Measurements from ENCODE around the gene MMD.

DNA sequence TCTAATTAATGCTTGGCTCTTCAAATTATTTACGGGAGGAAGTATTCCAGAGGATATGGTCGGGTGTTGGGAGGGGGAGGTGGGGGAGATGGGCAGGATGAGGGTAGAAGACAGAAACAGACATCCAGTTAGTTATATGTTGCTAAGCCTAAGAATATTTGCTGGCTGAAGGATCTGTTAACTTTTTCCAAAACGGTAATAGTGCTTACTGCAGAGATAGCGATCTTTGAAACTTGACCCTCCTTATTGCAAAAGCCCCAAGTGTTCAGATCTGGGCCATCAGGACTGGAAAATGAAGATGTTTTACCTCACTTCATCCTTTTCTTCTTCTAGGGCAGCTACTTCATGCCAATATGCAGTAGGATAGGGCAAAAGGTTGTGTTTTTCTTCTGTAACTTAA is 27.0 kb upstream of the MMD start:
- TF ChIP-seq POLR2A (IDR thresholded peaks at IDR 0.05; ENCODE audit: low read depth, low read length) (no peak), POLR2AphosphoS5 (IDR thresholded peaks at IDR 0.05; ENCODE audit: low read depth, low read length) (no peak), TAF1 (IDR thresholded peaks at IDR 0.05; ENCODE audit: low read depth, low read length) (no peak), SPI1 (IDR thresholded peaks at IDR 0.05; ENCODE audit: low read depth, low read length) (no peak), POU2F2 (IDR thresholded peaks at IDR 0.05; ENCODE audit: low read depth, low read length) (no peak), PAX5 (IDR thresholded peaks at IDR 0.05; ENCODE audit: insufficient read depth, low read length, severe bottlenecking) (no peak)
